Mesendoderm (in vitro differentiated cells): ENCODE measurements around the gene ITGB4.
"Not testable (repeated sequence)": the region's sequence is repeated elsewhere in the genome, so short reads cannot be mapped to it uniquely, and the experiment has no call there.

Experiments used
- DNase-seq: peaks from one replicate; pipeline ENCODE4 v3.0.0; 2013
- H2AK5ac ChIP-seq: 2 replicates; pipeline ENCODE4 v1.6.1; 2013; ENCODE audit warnings: low read length, inconsistent platforms
- H2BK120ac ChIP-seq: 2 replicates; pipeline ENCODE4 v1.6.1; 2013; ENCODE audit warnings: low read depth, mild to moderate bottlenecking, low read length, moderate library complexity, mixed read lengths
- H2BK15ac ChIP-seq: replicated peaks from 2 replicates; pipeline ENCODE4 v1.6.1; 2013; ENCODE audit warnings: low read depth, mild to moderate bottlenecking, moderate library complexity
- H2BK5ac ChIP-seq: 2 replicates; pipeline ENCODE4 v1.6.1; 2013; ENCODE audit warnings: low read length, inconsistent platforms
- H3K18ac ChIP-seq: 2 replicates; pipeline ENCODE4 v1.6.1; 2013; ENCODE audit warnings: mild to moderate bottlenecking, low read length, mixed read lengths
- H3K23ac ChIP-seq: one replicate; pipeline ENCODE4 v1.6.1; 2013; ENCODE audit warnings: low read length
- H3K27ac ChIP-seq: 2 replicates; pipeline ENCODE4 v1.5.1; 2013; ENCODE audit warnings: low read depth, mild to moderate bottlenecking, inconsistent platforms, low read length, moderate library complexity
- H3K27me3 ChIP-seq: 2 replicates; pipeline ENCODE4 v1.6.1; 2013; ENCODE audit warnings: low read length, control low read depth, mild to moderate bottlenecking, inconsistent platforms; ENCODE audit not compliant: insufficient read depth, poor library complexity
- H3K36me3 ChIP-seq: 2 replicates; pipeline ENCODE4 v1.6.1; 2013; ENCODE audit warnings: low read length, inconsistent platforms; ENCODE audit not compliant: control insufficient read depth, insufficient read depth
- H3K4ac ChIP-seq: one replicate; pipeline ENCODE4 v1.6.1; 2013; ENCODE audit warnings: low read depth, mild to moderate bottlenecking, low read length, moderate library complexity
- H3K4me1 ChIP-seq: 2 replicates; pipeline ENCODE4 v1.6.1; 2013; ENCODE audit warnings: low read depth, low read length, inconsistent platforms; ENCODE audit not compliant: control insufficient read depth
- H3K4me2 ChIP-seq: 2 replicates; pipeline ENCODE4 v1.6.1; 2013; ENCODE audit warnings: low read length
- H3K4me3 ChIP-seq: 2 replicates; pipeline ENCODE4 v1.5.1; 2013; ENCODE audit warnings: mild to moderate bottlenecking, low read length
- H3K56ac ChIP-seq: one replicate; pipeline ENCODE4 v1.6.1; 2013; ENCODE audit warnings: low read length
- H3K79me1 ChIP-seq: 2 replicates; pipeline ENCODE4 v1.6.1; 2013; ENCODE audit warnings: low read length, inconsistent platforms
- H3K79me2 ChIP-seq: 2 replicates; pipeline ENCODE4 v1.6.1; 2013; ENCODE audit warnings: mild to moderate bottlenecking, low read length; ENCODE audit not compliant: control insufficient read depth, insufficient read depth
- H3K9ac ChIP-seq: 2 replicates; pipeline ENCODE4 v1.6.1; 2013; ENCODE audit warnings: low read length, inconsistent platforms
- H4K5ac ChIP-seq: one replicate; pipeline ENCODE4 v1.6.1; 2013; ENCODE audit warnings: low read length
- H4K8ac ChIP-seq: one replicate; pipeline ENCODE4 v1.6.1; 2013; ENCODE audit warnings: low read depth, mild to moderate bottlenecking, control low read depth, low read length, moderate library complexity
- WGBS: extraction: QIAGEN DNeasy Blood & Tissue Kit; methylation state at CpG from one replicate; pipeline ENCODE4 v1.1.7; 2013; ENCODE audit warnings: low lambda C conversion rate, missing lambda C conversion rate; ENCODE audit not compliant: insufficient coverage; ENCODE audit errors: extremely low coverage; 5-methylcytosine and 5-hydroxymethylcytosine counted together

Gene ITGB4

GRCh38 chr17:75778066-75778860, 57.0 kb downstream of the ITGB4 start:
- not testable (repeated sequence) for DNase-seq
- H3K27ac ChIP-seq = peak overlapping the region; percentile 94

GRCh38 chr17:75778861-75779249, 57.6 kb downstream of the ITGB4 start:
- H2AK5ac ChIP-seq = no peak overlapping the region
- H3K4me1 ChIP-seq = no peaks in the 10 kb centered on the region
- peak overlapping the region; percentile 94 for H3K9ac ChIP-seq
- no peak overlapping the region for H2BK120ac ChIP-seq
- H3K27ac ChIP-seq = peak overlapping the region; percentile 94
- DNase-seq = no peak
- WGBS = no CpG with 5 or more reads among the region's 38 CpGs
- H2BK5ac ChIP-seq = no peak overlapping the region
- no peak overlapping the region for H4K5ac ChIP-seq
- H4K8ac ChIP-seq = no peak overlapping the region
- peak overlapping the region; percentile 77 for H3K4ac ChIP-seq
- no peak overlapping the region for H3K23ac ChIP-seq
- H3K18ac ChIP-seq = peak overlapping the region; percentile 97
- no peak overlapping the region for H2BK15ac ChIP-seq
- peaks cover 7% of the 10 kb centered on the region for H3K36me3 ChIP-seq
- no peaks in the 10 kb centered on the region for H3K27me3 ChIP-seq
- peaks cover 2% of the 10 kb centered on the region for H3K79me1 ChIP-seq
- peak overlapping the region; percentile 81 for H3K4me3 ChIP-seq
- peak overlapping the region; percentile 74 for H3K4me2 ChIP-seq
- H3K56ac ChIP-seq = peak overlapping the region; percentile 95
- H3K79me2 ChIP-seq = peaks cover 16% of the 10 kb centered on the region

More at GRCh38 chr17:75778066-75778860, 57.0 kb downstream of the ITGB4 start:
- H4K8ac ChIP-seq, H2BK120ac ChIP-seq, H3K18ac ChIP-seq, H2BK5ac ChIP-seq, H4K5ac ChIP-seq, H3K23ac ChIP-seq, H3K4ac ChIP-seq, H3K79me1 ChIP-seq, H3K4me1 ChIP-seq, H2BK15ac ChIP-seq, H2AK5ac ChIP-seq, H3K36me3 ChIP-seq, H3K27me3 ChIP-seq: not testable (repeated sequence)
- peak overlapping the region; percentile 74 for H3K4me2 ChIP-seq
- H3K56ac ChIP-seq = peak overlapping the region; percentile 95
- H3K4me3 ChIP-seq = peak overlapping the region; percentile 81
- H3K9ac ChIP-seq = peak overlapping the region; percentile 94
- no CpG with 5 or more reads among the region's 19 CpGs for WGBS
- H3K79me2 ChIP-seq = peaks cover 16% of the 10 kb centered on the region

GRCh38 chr17:75779250-75779986, 58.2 kb downstream of the ITGB4 start:
- no CpG with 5 or more reads among the region's 84 CpGs for WGBS
- Histone ChIP-seq H3K4ac (peak overlapping the region; percentile 77), H3K27me3 (no peaks in the 10 kb centered on the region)

GRCh38 chr17:75779987-75780889, 59.0 kb downstream of the ITGB4 start:
- Histone ChIP-seq H2BK5ac (no peak overlapping the region), H3K27ac (no peak overlapping the region)
- WGBS = 100% methylated on average over 1 of the region's 5 CpGs

More at GRCh38 chr17:75779250-75779986, 58.2 kb downstream of the ITGB4 start:
- peaks cover 2% of the 10 kb centered on the region for H3K79me1 ChIP-seq
- H3K23ac ChIP-seq = no peak overlapping the region
- H2BK120ac ChIP-seq = peak overlapping the region; percentile 32
- H2BK15ac ChIP-seq = no peak overlapping the region
- peak; percentile 100 for DNase-seq
- no peak overlapping the region for H3K4me2 ChIP-seq
- peak overlapping the region; percentile 95 for H3K56ac ChIP-seq
- H3K18ac ChIP-seq = peak overlapping the region; percentile 97
- H3K9ac ChIP-seq = peak overlapping the region; percentile 94
- peaks cover 7% of the 10 kb centered on the region for H3K36me3 ChIP-seq
- no peaks in the 10 kb centered on the region for H3K4me1 ChIP-seq
- H4K5ac ChIP-seq = no peak overlapping the region
- H3K4me3 ChIP-seq = peak overlapping the region; percentile 81
- peak overlapping the region; percentile 94 for H3K27ac ChIP-seq
- peak overlapping the region; percentile 57 for H2BK5ac ChIP-seq
- H2AK5ac ChIP-seq = no peak overlapping the region
- H4K8ac ChIP-seq = no peak overlapping the region
- peaks cover 16% of the 10 kb centered on the region for H3K79me2 ChIP-seq

GRCh38 chr17:75783069-75783783, 62.0 kb downstream of the ITGB4 start:
- Histone ChIP-seq H3K4me3 (no peak overlapping the region), H3K27me3 (no peaks in the 10 kb centered on the region), H3K4ac (no peak overlapping the region), H3K56ac (peak overlapping the region; percentile 44), H3K79me1 (peaks cover 1% of the 10 kb centered on the region), H3K18ac (no peak overlapping the region), H2BK15ac (no peak overlapping the region), H4K5ac (no peak overlapping the region), H2BK5ac (no peak overlapping the region), H3K36me3 (peaks cover under 1% of the 10 kb centered on the region), H3K27ac (no peak overlapping the region), H3K9ac (no peak overlapping the region), H4K8ac (no peak overlapping the region), H3K4me1 (no peaks in the 10 kb centered on the region), H3K4me2 (no peak overlapping the region), H2BK120ac (no peak overlapping the region), H3K79me2 (peaks cover 41% of the 10 kb centered on the region), H2AK5ac (no peak overlapping the region), H3K23ac (no peak overlapping the region)
- DNase-seq = peak; percentile 46
- WGBS = no CpG with 5 or more reads among the region's 6 CpGs

More at GRCh38 chr17:75779987-75780889, 59.0 kb downstream of the ITGB4 start:
- H2BK15ac ChIP-seq = no peak overlapping the region
- no peak overlapping the region for H3K4ac ChIP-seq
- DNase-seq = no peak
- H3K4me2 ChIP-seq = no peak overlapping the region
- H3K56ac ChIP-seq = no peak overlapping the region
- H3K27me3 ChIP-seq = no peaks in the 10 kb centered on the region
- H2BK120ac ChIP-seq = no peak overlapping the region
- H2AK5ac ChIP-seq = no peak overlapping the region
- peaks cover 17% of the 10 kb centered on the region for H3K79me2 ChIP-seq
- H3K4me1 ChIP-seq = no peaks in the 10 kb centered on the region
- H4K5ac ChIP-seq = no peak overlapping the region
- H4K8ac ChIP-seq = no peak overlapping the region
- H3K18ac ChIP-seq = no peak overlapping the region
- H3K23ac ChIP-seq = no peak overlapping the region
- no peak overlapping the region for H3K9ac ChIP-seq
- peaks cover 2% of the 10 kb centered on the region for H3K79me1 ChIP-seq
- H3K36me3 ChIP-seq = peaks cover 7% of the 10 kb centered on the region
- H3K4me3 ChIP-seq = no peak overlapping the region
